Measurements from ENCODE around the gene ZDHHC14.

ZDHHC14 gene

GRCh38 chr6:157721830-157722229 is 340.8 kb downstream of the ZDHHC14 start:
- DNase-seq (ENCODE audit: low spot score): no peak

GRCh38 chr6:157723376-157723775 is 342.4 kb downstream of the ZDHHC14 start:
- no peak for DNase-seq (ENCODE audit: low spot score)

GRCh38 chr6:157724138-157724820 is 343.3 kb downstream of the ZDHHC14 start:
- DNase-seq (ENCODE audit: low spot score): no peak

GRCh38 chr6:157724960-157725741 is 344.2 kb downstream of the ZDHHC14 start:
- no peak for DNase-seq (ENCODE audit: low spot score)

- no peak for DNase-seq (ENCODE audit: low spot score)
These were observed 344.8 kb downstream of the ZDHHC14 start for GRCh38 chr6:157725836-157726235.

- DNase-seq (ENCODE audit: low spot score): no peak
These were observed 346.1 kb downstream of the ZDHHC14 start for GRCh38 chr6:157726892-157727628.

Data from kidney capillary endothelial cell (primary cell).